Activated CD4-positive, alpha-beta T cell treated with anti-CD3 and anti-CD28 coated beads, Interleukin-2, amount 10 ng/mL, durations not matched to agents 7 days and 5 days (primary cell): ENCODE data around the gene AMMECR1. TPM values are rescaled to one million over a fixed set of nuclear protein-coding genes. Genes with fewer than 3 reads are reported as not detected.
A peak's percentile ranks its signal among the peaks of the same experiment; 100 is the strongest.

Experiments used
- CTCF ChIA-PET: fragments of 350-600 bp; sonication (Branson Sonifier 250); formaldehyde crosslinking; loops from one replicate; lab custom pipeline; 2021; ENCODE audit warnings: antibody characterized with exemption; lab: Charles Lee
- POLR2A ChIA-PET: fragments of 350-600 bp; sonication (Branson Sonifier 250); formaldehyde crosslinking; loops from one replicate; lab custom pipeline; 2021; ENCODE audit warnings: antibody characterized with exemption; lab: Charles Lee
- DNase-seq: peaks from one replicate; pipeline ENCODE4 v3.0.0-alpha.2; 2020
- H3K27ac Mint-ChIP-seq: one replicate; pipeline ENCODE4 v1.8.0; 2021; ENCODE audit warnings: mild to moderate bottlenecking, moderate library complexity, mixed read lengths
- H3K27me3 Mint-ChIP-seq: one replicate; pipeline ENCODE4 v1.8.0; 2021; ENCODE audit warnings: mixed read lengths
- H3K36me3 Mint-ChIP-seq: one replicate; pipeline ENCODE4 v1.8.0; 2021; ENCODE audit warnings: low read depth, mixed read lengths
- H3K4me1 Mint-ChIP-seq: one replicate; pipeline ENCODE4 v1.8.0; 2021; ENCODE audit warnings: mixed read lengths
- H3K4me3 Mint-ChIP-seq: one replicate; pipeline ENCODE4 v1.8.0; 2021; ENCODE audit warnings: mild to moderate bottlenecking, moderate library complexity, mixed read lengths
- H3K9me3 Mint-ChIP-seq: one replicate; pipeline ENCODE4 v1.8.0; 2021; ENCODE audit warnings: mixed read lengths
- total RNA-seq, 2 experiments: library from RNA; stranded (reverse); gene quantifications; one replicate each; pipeline ENCODE4 v1.2.3, GENCODE V29; 2021

Gene AMMECR1
- total RNA-seq, 2 experiments from 2014 or later: 8.6 to 9.9 TPM

DNA sequence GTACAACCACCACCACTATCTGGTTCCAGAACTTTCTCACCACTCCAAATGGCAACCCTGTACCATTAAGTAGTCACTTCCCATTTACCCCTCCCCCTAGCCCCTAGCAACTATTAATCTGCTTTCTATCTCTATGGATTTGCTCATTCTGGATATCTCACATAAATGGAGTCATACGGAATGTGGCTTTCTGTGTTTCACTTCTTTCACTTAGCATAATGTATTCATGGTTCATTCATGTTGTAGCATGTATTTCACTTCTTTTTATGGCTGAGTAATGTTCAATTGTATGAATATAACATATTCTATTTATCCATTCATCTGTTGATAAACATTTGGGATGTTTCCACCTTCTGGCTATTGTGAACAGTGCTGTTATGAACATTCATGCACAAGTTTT is 104.7 kb downstream of the AMMECR1 start:
- no peak overlapping the region for H3K27ac Mint-ChIP-seq
- H3K4me3 Mint-ChIP-seq: no peak overlapping the region
- H3K27me3 Mint-ChIP-seq: no peaks in the 10 kb centered on the region
- H3K4me1 Mint-ChIP-seq: peaks cover 12% of the 10 kb centered on the region
- H3K36me3 Mint-ChIP-seq: peaks cover 6% of the 10 kb centered on the region
- no peaks in the 10 kb centered on the region for H3K9me3 Mint-ChIP-seq
- CTCF ChIA-PET: no interaction called here
- no peak for DNase-seq
- POLR2A ChIA-PET: no interaction called here

DNA sequence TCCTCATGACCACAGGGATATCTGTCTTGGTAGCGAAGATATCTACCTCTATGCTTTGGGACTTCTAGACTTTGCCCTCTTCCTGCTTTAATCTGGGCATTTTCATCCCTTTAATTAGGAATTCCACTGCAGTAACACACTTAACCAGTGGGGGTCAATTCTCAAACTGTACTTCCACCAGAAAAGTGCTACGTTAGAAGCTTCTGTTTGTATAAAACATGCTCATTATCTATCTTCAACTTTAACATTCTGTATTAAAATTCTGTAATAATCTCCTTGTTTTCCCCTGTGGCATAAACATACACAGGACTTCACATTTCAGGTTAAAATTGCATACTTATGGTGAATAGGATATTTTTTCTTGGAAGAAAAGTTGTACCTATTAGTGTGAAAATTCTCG is 105.6 kb downstream of the AMMECR1 start:
- no peaks in the 10 kb centered on the region for H3K27me3 Mint-ChIP-seq
- CTCF ChIA-PET: no interaction called here

DNA sequence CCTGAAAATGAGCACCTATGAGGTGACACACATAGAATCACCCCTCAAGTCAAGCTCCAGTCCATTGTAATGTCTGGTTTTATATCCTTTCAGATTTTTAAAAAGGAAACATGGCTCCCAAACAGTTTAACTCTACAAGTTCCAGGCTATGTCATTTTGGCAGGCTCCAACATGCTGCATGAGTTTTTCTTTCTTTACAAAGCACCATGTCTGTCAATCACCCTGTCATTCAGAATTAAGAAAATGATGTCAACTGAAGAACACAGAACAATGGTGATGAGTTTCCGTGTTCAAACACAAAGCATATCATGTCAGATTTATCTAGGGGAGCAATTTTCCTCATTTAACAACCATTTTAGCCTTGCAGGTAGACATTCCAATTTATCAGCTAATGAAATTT is 106.5 kb downstream of the AMMECR1 start:
- ChIA-PET POLR2A (no interaction called here), CTCF (interaction anchor here (0.8 kb wide), 1 partner anchor 9 kb away, joined by 3 read pairs; no protein-coding TSS in a partner anchor)
- Mint-ChIP-seq H3K27me3 (no peaks in the 10 kb centered on the region), H3K27ac (no peak overlapping the region), H3K36me3 (peaks cover 3% of the 10 kb centered on the region), H3K9me3 (no peaks in the 10 kb centered on the region), H3K4me1 (peaks cover 3% of the 10 kb centered on the region), H3K4me3 (no peak overlapping the region)
- no peak for DNase-seq

More for the DNA sequence above, 105.6 kb downstream of the AMMECR1 start:
- no peak overlapping the region for H3K4me3 Mint-ChIP-seq
- H3K4me1 Mint-ChIP-seq: peaks cover 5% of the 10 kb centered on the region
- peaks cover 4% of the 10 kb centered on the region for H3K36me3 Mint-ChIP-seq
- no peak for DNase-seq
- H3K9me3 Mint-ChIP-seq: no peaks in the 10 kb centered on the region
- POLR2A ChIA-PET: no interaction called here
- no peak overlapping the region for H3K27ac Mint-ChIP-seq

DNA sequence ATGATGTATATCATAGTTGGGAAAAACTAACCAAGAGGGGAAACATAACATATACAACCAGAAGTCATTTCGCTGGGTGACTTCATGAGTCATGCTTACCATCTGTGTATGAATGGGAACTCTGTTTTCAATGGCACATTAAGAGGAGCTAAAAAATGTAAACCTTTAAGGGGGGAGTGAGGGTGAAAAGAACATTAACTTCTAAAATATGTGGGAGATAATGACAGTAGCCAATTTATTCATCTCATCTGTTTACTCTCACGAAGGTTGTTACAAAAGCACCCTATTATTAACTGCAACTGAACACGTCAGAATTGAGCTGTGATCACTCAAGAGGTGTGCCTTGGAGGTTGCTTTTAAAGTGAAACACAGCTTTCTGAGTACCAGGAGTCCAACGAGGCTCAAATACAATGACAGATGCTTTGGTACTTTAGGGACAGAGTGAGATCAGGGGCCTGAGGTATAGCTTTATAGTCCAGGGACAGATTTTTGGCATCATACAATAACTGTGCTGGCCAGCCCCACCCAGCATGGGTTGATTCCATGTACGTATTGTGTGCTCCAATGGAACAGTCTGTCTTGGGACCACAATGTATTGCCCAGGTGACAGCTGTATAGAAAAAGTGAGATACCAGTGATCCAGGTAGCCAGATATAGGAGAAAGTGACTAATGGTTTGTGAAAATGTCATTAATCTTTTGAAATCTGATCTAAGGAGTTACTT is 107.3 kb downstream of the AMMECR1 start:
- H3K27me3 Mint-ChIP-seq: no peaks in the 10 kb centered on the region
- peaks cover 3% of the 10 kb centered on the region for H3K36me3 Mint-ChIP-seq
- ChIA-PET CTCF (interaction anchor here (0.7 to 1.3 kb wide), 3 partner anchors 31 to 107 kb away, joined by 3 to 4 read pairs (median 3); partner anchors contain the start of gene AMMECR1), POLR2A (no interaction called here)
- no peaks in the 10 kb centered on the region for H3K9me3 Mint-ChIP-seq
- H3K27ac Mint-ChIP-seq: no peak overlapping the region
- H3K4me3 Mint-ChIP-seq: no peak overlapping the region
- peaks cover 3% of the 10 kb centered on the region for H3K4me1 Mint-ChIP-seq
- no peak for DNase-seq

DNA sequence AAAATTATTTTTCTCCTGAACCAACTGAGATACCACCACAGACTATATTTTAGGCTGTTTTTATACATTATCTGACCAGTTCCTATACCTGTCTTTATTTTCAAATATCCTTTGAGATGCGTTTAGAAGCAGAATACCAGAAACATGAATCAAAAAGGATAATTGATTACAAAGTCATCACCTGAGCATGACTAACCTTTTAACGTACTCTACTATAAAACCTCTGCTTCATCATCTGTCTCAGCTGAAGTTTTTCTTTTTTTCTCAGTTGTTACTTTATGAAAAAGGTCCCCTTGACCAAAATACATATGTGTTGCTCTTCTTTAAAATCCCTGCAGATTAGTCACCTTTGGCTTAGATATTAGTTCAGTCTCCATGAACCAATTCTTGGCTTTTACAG is 109.8 kb downstream of the AMMECR1 start:
- Mint-ChIP-seq H3K4me1 (no peaks in the 10 kb centered on the region), H3K27me3 (no peaks in the 10 kb centered on the region), H3K27ac (no peak overlapping the region), H3K9me3 (no peaks in the 10 kb centered on the region), H3K4me3 (no peak overlapping the region), H3K36me3 (no peaks in the 10 kb centered on the region)
- CTCF ChIA-PET: interaction anchor here (1.0 kb wide), 1 partner anchor 12 kb away, joined by 3 read pairs; no protein-coding TSS in a partner anchor
- POLR2A ChIA-PET: no interaction called here
- DNase-seq: no peak

DNA sequence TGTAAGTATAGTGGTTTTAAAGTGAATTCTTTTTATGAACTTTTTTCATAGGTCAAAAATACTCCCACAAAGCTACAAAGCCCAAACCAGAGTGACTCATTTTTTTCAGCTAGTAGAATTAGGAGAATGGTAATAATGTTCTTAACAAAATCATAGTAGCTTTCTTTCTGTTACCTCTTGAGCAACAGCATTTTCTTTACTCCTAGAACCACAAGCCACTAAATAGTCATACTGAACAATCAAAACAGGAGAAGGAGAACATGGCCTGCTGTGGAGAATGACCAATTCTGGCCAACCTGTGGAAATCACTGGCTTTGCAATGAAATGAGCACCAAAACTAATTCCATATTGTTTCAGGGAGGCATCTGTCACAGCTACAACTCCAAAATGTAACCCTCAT is 112.9 kb downstream of the AMMECR1 start:
- CTCF ChIA-PET: interaction anchor here (1.3 kb wide), 1 partner anchor 37 kb away, joined by 3 read pairs; no protein-coding TSS in a partner anchor
- DNase-seq: no peak
- Mint-ChIP-seq H3K4me1 (no peaks in the 10 kb centered on the region), H3K36me3 (peaks cover 10% of the 10 kb centered on the region), H3K27me3 (no peaks in the 10 kb centered on the region), H3K4me3 (no peak overlapping the region), H3K9me3 (no peaks in the 10 kb centered on the region), H3K27ac (no peak overlapping the region)
- POLR2A ChIA-PET: no interaction called here

DNA sequence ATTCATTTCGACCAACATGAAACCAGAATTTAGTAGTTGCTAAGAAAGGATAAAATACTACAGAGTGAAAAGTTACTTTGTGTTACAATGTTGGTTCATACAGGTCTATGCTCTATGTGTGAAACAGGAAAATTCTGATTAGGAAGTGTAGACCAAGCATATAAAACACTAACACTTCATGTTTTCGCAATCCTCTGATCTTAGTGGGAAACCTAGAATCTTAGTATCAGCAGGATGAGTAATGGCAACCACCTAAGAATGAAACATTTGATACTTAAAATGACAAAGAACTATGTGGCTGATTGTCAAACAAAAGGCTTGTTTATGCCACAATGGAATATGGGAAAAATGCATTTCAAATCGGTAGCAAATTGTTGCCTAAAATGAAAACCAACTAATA is 116.1 kb downstream of the AMMECR1 start:
- POLR2A ChIA-PET: no interaction called here
- Mint-ChIP-seq H3K27me3 (no peaks in the 10 kb centered on the region), H3K27ac (no peak overlapping the region), H3K36me3 (peaks cover 10% of the 10 kb centered on the region), H3K4me1 (no peaks in the 10 kb centered on the region), H3K9me3 (no peaks in the 10 kb centered on the region), H3K4me3 (no peak overlapping the region)
- no peak for DNase-seq
- CTCF ChIA-PET: interaction anchor here (1.2 to 2.4 kb wide), 2 partner anchors 10 to 12 kb away, joined by 3 to 10 read pairs; no protein-coding TSS in a partner anchor

DNA sequence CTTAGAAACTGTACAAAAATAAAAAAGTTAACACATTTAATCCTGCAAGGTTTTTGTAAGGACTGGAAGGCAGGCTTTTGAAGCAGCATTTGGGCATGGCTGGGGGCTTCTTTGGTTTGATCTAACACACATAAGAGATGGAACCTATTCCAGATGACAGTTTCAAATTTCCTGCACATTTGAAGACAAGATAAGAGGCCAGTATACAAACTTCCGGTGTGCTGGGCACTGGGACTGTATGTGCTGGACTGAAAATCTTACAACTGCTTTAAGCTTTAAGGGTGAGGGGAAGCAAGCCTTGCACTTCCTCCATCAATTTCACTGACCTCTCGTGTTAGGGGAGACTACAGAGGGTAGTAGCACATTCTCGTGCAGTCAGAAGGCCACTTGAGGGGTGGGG is 122.9 kb downstream of the AMMECR1 start:
- POLR2A ChIA-PET: no interaction called here
- Mint-ChIP-seq H3K9me3 (no peaks in the 10 kb centered on the region), H3K27me3 (no peaks in the 10 kb centered on the region), H3K27ac (no peak overlapping the region), H3K4me3 (no peak overlapping the region), H3K36me3 (peaks cover 6% of the 10 kb centered on the region), H3K4me1 (peaks cover 3% of the 10 kb centered on the region)
- CTCF ChIA-PET: no interaction called here
- DNase-seq: no peak

DNA sequence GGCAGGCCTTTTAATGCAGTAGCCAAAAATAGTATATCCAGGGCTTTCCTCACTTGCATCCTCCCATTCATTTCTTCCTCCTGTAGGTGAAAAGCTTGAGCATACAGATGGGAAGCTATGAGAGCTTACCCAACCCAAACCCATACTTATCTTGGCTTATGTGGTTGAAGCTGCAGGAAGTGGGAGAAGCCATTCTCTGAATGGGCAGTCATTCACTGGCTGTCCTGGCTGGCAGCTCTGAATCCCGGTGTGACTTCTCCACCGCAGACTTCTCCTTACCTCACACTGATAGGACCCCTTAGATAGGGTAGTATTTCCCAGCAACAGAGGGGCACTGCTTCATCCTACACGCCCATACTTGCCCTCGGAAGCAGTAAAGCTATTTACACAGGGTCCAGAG is 125.4 kb downstream of the AMMECR1 start:
- no peak overlapping the region for H3K4me3 Mint-ChIP-seq
- POLR2A ChIA-PET: no interaction called here
- H3K27me3 Mint-ChIP-seq: no peaks in the 10 kb centered on the region
- H3K9me3 Mint-ChIP-seq: no peaks in the 10 kb centered on the region
- CTCF ChIA-PET: interaction anchor here (1.0 kb wide), 1 partner anchor 215 kb away, joined by 3 read pairs; no protein-coding TSS in a partner anchor
- H3K27ac Mint-ChIP-seq: no peak overlapping the region
- no peak for DNase-seq
- H3K36me3 Mint-ChIP-seq: peaks cover 6% of the 10 kb centered on the region
- peaks cover 17% of the 10 kb centered on the region for H3K4me1 Mint-ChIP-seq

DNA sequence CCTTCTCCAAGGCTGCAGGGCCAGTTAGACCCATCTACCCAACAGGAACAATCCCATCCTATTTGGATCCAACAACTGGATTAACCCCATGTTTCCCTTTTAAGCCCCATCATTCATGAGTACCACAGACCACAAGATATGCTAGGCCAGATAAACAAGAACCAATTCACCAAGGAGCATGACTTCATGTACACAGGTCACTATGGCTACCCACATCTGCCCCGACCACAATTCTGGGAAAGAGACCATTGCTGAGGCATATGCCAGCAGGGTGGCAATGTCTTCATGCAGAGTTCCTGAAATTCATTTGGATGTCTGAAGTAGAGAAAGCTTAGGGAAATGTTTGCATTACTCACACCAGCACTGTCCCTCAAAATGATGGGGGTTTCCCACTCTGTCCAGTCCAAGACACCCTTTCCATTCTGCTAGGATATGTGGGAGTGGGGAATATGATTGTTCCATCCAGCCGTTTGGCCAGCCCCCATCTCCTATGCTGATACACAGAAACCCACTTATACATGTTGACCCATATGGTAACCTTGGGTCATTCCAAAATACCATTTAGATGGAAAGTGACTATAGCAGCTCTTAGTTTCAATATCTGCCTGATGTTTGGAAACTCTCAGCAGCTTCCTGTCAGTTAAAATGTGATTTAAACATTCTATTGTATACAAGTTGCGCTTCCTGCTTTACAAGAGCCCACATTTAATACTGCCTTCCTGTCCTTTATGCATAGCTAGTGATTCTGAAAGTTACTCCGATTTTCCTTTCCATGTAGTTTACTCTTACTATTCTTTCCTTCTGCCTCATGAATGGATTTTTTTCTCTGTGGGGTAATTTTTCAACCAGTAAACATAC is 129.0 kb downstream of the AMMECR1 start:
- H3K4me1 Mint-ChIP-seq: peaks cover 20% of the 10 kb centered on the region
- peaks cover 9% of the 10 kb centered on the region for H3K36me3 Mint-ChIP-seq
- DNase-seq: no peak
- CTCF ChIA-PET: interaction anchor here (1.1 to 3.0 kb wide), 3 partner anchors 8 to 41 kb away, joined by 3 to 10 read pairs (median 4); no protein-coding TSS in a partner anchor
- no peaks in the 10 kb centered on the region for H3K27me3 Mint-ChIP-seq
- H3K4me3 Mint-ChIP-seq: no peak overlapping the region
- peaks cover under 1% of the 10 kb centered on the region for H3K9me3 Mint-ChIP-seq
- H3K27ac Mint-ChIP-seq: peak overlapping the region; percentile 83
- POLR2A ChIA-PET: no interaction called here

DNA sequence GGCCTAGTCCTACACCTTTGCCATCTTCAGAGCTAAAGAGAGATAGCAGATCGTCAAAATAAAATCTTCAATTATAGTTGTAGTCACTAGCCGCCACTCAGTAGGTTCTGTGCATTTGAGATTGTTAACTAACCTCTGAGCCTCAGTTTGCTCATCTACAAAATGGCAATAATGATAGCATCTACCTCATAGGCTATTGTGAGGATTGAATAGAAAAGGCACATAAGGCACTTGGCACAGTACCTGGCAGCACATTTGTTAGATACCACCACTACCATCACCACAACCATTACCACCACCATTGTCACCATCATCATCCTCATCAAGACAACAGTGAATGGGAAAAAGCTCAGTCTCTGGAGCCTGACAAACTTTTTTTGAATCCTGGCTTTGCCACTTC is 134.6 kb downstream of the AMMECR1 start:
- Mint-ChIP-seq H3K4me3 (no peak overlapping the region), H3K27me3 (no peaks in the 10 kb centered on the region), H3K27ac (no peak overlapping the region), H3K9me3 (peaks cover 2% of the 10 kb centered on the region), H3K36me3 (peaks cover 9% of the 10 kb centered on the region), H3K4me1 (peaks cover 3% of the 10 kb centered on the region)
- ChIA-PET POLR2A (no interaction called here), CTCF (interaction anchor here (1.7 kb wide), 1 partner anchor 18 kb away, joined by 4 read pairs; no protein-coding TSS in a partner anchor)
- no peak for DNase-seq

DNA sequence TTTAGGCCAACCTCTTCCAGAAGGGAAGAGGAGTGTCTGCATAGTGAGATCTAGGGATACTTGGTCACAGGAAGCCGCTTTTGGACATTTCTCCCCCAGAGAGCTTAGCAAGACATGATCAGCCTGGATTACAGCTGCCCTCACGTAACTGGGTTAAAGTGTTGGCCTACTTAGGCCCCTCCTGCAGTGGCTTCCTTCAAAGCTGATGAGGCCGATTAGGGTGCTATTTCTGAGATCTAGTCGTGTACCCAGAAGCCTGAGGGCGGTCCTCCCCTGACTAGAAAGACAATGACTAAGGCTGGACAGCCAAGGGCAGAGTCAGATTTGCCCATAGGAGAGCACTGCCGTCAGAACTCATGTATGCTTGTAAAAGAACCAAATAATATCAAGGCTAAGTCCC is 135.0 kb downstream of the AMMECR1 start:
- Mint-ChIP-seq H3K4me1 (peaks cover 3% of the 10 kb centered on the region), H3K36me3 (peaks cover 9% of the 10 kb centered on the region), H3K27me3 (no peaks in the 10 kb centered on the region), H3K4me3 (no peak overlapping the region), H3K27ac (no peak overlapping the region), H3K9me3 (peaks cover 2% of the 10 kb centered on the region)
- ChIA-PET CTCF (no interaction called here), POLR2A (no interaction called here)
- no peak for DNase-seq

DNA sequence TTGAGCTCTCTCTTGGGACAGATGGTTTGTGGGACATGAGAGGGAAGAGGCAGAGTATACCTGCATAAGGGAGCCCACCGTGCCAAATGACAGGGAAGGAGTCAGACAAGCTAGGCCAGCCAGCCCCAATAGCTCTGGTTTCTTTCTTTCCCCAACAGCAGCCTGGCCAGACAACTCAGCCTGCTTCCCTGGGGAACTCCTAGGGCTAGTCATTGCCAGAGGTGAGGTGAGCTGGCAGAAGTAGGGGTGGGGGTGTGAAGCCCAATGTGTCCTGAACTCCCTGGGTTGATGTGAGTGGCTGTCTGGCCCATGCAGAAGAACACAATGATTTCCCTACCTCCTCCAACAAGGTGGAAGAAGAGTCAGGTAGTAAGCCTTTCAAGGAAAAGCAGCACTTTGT is 135.5 kb downstream of the AMMECR1 start:
- Mint-ChIP-seq H3K4me3 (no peak overlapping the region), H3K27ac (no peak overlapping the region), H3K36me3 (peaks cover 9% of the 10 kb centered on the region), H3K4me1 (peaks cover 3% of the 10 kb centered on the region), H3K27me3 (no peaks in the 10 kb centered on the region), H3K9me3 (peaks cover 2% of the 10 kb centered on the region)
- ChIA-PET POLR2A (no interaction called here), CTCF (interaction anchor here (0.6 kb wide), 1 partner anchor 32 kb away, joined by 3 read pairs; no protein-coding TSS in a partner anchor)
- no peak for DNase-seq
